Endothelial cell of umbilical vein (primary cell): ENCODE results near the gene SLC27A4.

ENCODE experiments used
- EZH2 ChIP-seq: IDR thresholded peaks from 2 replicates; pipeline ENCODE4 v1.6.1; 2012; ENCODE audit warnings: borderline replicate concordance, low read depth, mild to moderate bottlenecking, moderate library complexity, low read length, inconsistent platforms; ENCODE audit not compliant: severe bottlenecking
- FOS ChIP-seq: IDR thresholded peaks from 2 replicates; pipeline ENCODE4 v1.6.1; 2011; ENCODE audit warnings: mild to moderate bottlenecking, low read length, moderate library complexity, borderline replicate concordance; ENCODE audit not compliant: insufficient read depth
- GATA2 ChIP-seq: IDR thresholded peaks from 2 replicates; pipeline ENCODE4 v1.7.0; 2011; ENCODE audit warnings: low read depth, mild to moderate bottlenecking, moderate library complexity, mixed read lengths, low read length; ENCODE audit not compliant: insufficient read length, insufficient read depth
- JUN ChIP-seq: IDR thresholded peaks from 2 replicates; pipeline ENCODE4 v1.6.1; 2011; ENCODE audit warnings: borderline replicate concordance, low read depth; ENCODE audit not compliant: insufficient read length, insufficient read depth
- MYC ChIP-seq: IDR thresholded peaks from one replicate; pipeline ENCODE4 v1.6.1; 2011; ENCODE audit warnings: mild to moderate bottlenecking, low read depth, low read length
- POLR2A ChIP-seq: IDR thresholded peaks from 2 replicates; pipeline ENCODE4 v1.6.1; 2012; ENCODE audit warnings: low read depth, mild to moderate bottlenecking, control low read depth, low read length
- POLR2AphosphoS5 ChIP-seq: IDR thresholded peaks from 2 replicates; pipeline ENCODE4 v1.6.1; 2012; ENCODE audit warnings: low read depth, mild to moderate bottlenecking, control low read depth, low read length, moderate library complexity; ENCODE audit not compliant: insufficient read depth
- TF ChIP-seq, protein P1 (sequence below), 2 donors: IDR thresholded peaks; 1 replicate in 1 of 2; 2 replicates in 1 of 2; pipeline ENCODE4 v1.5.1; 2011; ENCODE audit warnings: low read length in 2 of 2, mild to moderate bottlenecking in 2 of 2, moderate library complexity in 2 of 2, control low read depth in 1 of 2, inconsistent platforms in 1 of 2, low read depth in 1 of 2; ENCODE audit not compliant: insufficient read depth in 1 of 2; ENCODE audit errors: extremely low read depth in 1 of 2
- TF ChIP-seq, protein P2 (sequence below): IDR thresholded peaks from 2 replicates; pipeline ENCODE4 v1.6.1; 2011; ENCODE audit not compliant: insufficient read depth, insufficient read length

DNA sequence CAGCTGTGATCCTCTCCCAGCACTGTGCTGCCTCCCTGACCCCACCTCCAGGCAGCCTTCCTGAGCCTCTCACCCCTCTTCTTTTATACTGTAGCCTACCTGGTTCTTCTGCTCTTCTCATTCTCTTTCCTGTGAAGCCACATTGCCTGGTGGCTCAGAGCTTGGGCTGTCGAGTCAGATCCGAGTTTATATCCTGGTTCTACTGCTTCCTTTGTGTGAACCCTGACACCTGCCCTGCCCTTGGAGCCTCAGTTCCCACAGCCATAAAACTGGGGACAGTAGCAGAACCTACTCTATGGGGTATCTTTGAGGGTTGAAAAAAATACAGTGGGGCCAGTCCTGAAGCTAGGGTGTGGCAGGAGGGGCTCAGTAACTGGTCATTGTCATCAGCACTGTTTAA is 8.8 kb downstream of the SLC27A4 start:
- TF ChIP-seq, protein P1, sequence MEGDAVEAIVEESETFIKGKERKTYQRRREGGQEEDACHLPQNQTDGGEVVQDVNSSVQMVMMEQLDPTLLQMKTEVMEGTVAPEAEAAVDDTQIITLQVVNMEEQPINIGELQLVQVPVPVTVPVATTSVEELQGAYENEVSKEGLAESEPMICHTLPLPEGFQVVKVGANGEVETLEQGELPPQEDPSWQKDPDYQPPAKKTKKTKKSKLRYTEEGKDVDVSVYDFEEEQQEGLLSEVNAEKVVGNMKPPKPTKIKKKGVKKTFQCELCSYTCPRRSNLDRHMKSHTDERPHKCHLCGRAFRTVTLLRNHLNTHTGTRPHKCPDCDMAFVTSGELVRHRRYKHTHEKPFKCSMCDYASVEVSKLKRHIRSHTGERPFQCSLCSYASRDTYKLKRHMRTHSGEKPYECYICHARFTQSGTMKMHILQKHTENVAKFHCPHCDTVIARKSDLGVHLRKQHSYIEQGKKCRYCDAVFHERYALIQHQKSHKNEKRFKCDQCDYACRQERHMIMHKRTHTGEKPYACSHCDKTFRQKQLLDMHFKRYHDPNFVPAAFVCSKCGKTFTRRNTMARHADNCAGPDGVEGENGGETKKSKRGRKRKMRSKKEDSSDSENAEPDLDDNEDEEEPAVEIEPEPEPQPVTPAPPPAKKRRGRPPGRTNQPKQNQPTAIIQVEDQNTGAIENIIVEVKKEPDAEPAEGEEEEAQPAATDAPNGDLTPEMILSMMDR (IDR thresholded peaks at IDR 0.05; ENCODE audit: extremely low read depth in 1 of 2, insufficient read depth in 1 of 2, low read depth in 1 of 2, low read length in 2 of 2): no peak
- TF ChIP-seq, protein P2, sequence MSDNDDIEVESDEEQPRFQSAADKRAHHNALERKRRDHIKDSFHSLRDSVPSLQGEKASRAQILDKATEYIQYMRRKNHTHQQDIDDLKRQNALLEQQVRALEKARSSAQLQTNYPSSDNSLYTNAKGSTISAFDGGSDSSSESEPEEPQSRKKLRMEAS: no peak
- TF ChIP-seq JUN (no peak), POLR2A (no peak), POLR2AphosphoS5 (no peak), EZH2 (no peak), FOS (no peak), MYC (no peak), GATA2 (no peak)
